CD4-positive, alpha-beta T cell treated with Interleukin-15 for 4 hours (primary cell): ENCODE data around the gene MRO.
"Not testable (repeated sequence)": the region's sequence is repeated elsewhere in the genome, so short reads cannot be mapped to it uniquely, and the experiment has no call there.

Experiments used
- DNase-seq: peaks from one replicate; pipeline ENCODE4 v3.0.0-alpha.2; 2020; ENCODE audit warnings: low spot score

The MRO gene

DNA sequence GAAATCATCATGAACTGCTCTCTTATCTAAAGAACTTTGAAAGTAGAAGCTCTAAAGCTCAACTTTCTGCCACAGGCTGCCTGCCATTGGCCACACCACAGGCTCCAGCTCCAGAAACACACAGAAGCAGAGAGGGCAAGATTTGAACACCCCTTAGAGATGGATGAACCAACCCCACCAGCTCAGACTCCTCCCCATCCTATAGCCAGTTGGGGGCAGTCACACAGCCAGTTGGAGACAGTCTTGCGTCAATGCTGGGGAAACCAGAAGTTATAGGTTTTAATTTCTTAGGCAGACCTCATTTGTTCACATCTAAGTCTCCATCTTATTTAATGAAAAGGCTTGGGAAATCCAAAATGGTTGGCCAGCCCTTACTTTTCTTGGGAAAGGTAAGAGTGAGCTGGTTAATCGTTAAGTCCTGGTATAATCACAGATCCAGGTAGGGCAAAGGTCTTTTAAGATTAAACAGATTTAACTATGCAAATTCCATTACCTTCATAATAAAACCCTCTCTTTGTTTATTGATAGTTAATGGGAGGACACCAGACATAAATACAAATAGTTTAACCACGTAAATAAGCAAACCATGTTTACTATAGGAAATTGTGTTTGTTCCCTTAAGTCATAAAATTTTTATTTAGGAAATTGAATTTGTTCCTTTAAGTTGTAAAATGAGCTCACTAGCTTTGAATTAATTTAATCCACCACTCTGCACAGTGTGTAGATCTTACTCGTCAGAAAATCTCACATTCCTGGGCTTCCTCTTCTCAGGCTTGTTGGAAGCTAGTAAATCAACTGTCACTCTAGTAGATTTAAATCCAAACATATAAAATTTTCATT, 28.0 kb downstream of the MRO start:
- no peak for DNase-seq

DNA sequence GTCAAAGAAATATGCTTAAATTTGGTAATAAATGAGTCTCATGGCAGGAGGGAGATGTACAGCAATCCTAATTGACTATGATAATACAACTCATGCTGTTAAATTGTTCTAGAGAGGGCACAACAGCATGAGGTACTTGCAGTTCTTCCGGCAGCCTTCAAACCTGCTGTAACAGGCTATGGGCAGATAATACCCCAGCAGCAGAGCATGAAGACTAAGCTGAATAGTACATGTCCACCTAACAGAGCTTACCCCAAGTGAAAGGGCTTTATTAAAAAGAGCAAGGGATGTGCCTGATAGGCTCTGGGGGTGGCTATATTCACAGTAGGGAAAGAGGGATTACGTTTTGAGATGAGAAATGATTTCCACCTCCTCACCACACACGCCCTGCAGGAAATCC, 28.9 kb downstream of the MRO start:
- DNase-seq, result no peak

DNA sequence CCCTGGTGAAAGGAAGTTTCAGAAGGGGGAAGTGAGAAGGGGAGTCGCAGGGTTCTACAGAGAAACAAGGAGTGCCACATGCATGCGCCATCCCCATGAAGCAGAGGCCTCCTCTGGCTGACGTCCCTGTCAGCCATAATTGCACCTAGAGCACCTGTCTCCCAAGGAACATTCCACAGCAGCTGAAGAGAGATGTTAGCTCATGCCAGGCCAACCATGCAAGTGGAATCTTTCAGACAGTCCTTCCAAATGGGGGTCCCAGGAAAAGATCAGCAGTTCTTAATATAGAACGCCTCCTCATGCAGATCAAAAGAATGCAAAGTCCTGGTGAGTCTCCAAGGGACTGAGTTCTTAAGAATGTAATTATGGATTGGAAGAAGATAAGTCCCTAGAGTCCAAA, 29.6 kb downstream of the MRO start:
- no peak for DNase-seq

DNA sequence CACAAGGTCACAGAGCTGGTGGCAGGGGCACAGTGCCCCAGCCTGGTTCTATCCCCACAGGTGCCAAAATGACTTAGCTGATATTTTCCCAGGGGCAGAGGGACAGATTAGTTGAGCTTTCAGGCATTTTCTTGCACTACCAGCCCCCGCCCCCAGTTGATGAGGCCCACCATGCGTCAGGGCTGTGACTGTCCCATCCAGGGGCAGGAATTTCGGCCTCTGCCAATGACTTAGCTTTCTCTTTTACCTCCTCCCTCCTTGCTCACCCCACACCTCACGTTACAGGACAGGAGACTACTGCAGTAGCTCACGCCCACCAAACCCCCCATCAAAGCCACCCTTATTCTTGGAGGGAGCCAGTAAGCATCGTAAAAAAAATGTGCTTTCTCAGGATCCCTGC, 31.5 kb downstream of the MRO start:
- DNase-seq, result no peak

DNA sequence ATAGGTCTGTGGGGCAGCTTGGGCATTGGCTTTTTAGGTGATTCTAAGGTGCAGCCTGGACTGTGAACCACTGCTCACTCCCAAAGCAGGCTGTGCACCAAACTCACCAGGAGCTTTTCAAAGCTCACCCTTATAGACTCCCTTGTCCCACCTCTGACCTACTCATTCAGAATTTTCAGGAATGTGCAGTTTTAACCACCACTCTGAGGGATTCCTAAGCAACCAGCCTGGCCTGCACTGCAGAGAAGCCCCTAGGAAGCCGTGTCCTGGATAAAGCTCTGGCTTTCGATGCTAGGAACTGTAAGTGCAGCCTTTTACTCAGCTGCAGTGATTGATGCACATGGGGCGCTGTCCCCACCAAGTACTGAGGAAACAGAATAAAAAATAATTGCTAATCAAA, 33.0 kb downstream of the MRO start:
- DNase-seq, result no peak

DNA sequence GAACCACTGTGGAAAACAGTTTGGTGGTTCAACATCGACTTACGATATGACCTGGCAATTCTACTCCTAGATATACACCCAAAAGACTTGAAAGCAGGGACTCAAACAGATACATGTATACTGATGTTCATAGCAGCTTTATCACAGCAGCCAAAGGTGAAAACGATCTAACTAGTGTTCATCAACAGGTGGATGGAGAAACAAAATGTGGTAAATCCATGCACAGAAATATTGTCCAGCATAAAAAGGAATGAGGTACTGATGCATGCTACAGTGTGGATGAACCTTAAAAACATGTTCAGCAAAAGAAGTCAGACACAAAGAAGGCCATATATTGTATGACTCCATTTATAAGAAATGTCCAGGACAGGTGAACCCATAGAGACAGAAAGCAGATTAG, 36.3 kb downstream of the MRO start:
- DNase-seq, result no peak

DNA sequence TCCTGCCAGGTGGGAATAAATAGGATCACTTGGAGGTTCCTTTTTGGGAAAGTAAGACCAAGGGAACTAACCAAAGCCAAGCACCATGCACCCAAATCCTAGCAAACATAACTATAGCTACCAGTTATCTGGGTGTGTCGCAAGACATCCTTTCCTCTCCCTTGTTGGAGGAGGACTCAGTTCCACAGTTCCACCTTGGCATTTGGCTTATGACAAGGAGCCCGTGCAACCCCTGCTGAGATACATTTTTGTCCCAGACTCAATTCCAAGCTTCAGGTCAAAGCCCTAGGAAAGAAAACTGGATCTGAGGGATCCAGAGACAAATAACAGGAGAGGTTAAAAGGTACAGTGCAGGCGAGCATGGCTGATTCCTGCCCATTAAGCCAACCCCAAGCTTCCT, 40.8 kb downstream of the MRO start:
- not testable (repeated sequence) for DNase-seq

DNA sequence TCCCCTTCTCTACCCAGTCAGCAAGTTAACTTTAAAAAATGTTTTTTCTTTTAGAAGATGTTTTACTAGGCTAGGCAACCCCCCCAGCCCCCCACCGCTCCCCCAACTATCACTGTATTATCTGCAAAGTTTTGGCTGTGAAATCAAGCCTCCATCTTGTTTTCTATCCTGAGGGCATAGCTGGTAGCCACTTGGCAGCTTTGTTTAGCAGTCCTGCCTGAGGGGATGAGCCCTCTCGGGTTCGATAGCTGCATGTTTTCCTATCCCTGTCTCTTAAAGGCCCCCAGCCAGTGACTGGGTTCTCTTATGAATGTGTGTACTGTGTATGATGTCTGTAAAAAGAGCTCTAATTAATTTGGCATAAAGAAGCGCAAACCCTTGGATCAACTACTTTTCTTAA, 43.4 kb downstream of the MRO start:
- no peak for DNase-seq

DNA sequence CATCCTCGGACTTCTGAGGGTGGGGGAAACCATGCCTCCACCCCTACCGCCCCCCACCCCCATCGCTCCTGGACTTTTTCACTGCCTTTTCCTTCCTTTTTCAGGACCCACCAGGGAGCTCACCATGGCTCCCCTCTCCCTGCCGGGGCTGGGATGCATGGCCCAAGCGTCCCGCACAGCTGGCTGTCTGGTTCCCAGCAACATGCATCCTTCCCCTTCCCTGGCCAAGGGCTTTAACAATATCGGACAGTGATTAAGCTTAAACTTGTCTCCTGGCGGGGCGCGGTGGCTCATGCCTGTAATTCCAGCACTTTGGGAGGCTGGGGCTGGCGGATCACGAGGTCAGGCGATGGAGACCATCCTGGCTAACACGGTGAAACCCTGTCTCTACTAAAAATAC, 44.1 kb downstream of the MRO start:
- DNase-seq, result no peak

DNA sequence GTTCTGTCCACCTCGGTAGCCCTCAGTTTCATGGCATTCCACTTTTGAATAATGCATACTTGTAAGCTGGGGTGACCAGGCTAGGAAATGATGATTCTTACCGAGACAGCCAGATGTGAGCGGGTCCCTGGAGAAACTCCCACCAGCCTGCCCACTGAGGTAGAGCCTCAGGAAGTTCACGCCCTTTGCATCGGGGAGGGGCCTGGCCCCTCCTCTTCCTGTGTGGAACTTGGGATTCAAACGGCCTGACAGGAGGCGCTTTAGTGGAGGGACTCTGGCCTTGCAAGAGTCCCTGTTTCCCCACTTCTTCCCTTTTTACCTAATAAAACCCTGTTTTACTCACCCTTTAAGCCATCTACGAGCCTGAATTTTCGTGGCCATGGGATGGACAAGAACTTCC, 44.6 kb downstream of the MRO start:
- DNase-seq, result no peak

DNA sequence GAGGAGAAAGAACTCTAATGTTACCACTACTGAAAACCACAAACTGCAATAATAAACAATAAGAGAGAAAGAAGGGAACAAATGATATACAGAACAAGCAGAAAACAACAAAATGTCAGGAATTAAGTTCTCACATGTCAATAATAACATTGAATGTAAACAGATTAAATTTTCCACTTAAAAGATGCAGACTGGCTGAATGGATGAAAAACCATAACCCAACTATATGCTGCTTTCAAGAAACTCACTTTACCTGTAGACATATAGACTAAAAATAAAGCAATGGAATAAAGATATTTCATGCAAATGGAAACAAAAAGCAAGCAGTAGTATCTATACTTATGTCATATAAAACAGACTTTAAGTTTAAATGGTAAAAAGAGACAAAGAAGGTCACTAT, 50.4 kb downstream of the MRO start:
- no peak for DNase-seq

DNA sequence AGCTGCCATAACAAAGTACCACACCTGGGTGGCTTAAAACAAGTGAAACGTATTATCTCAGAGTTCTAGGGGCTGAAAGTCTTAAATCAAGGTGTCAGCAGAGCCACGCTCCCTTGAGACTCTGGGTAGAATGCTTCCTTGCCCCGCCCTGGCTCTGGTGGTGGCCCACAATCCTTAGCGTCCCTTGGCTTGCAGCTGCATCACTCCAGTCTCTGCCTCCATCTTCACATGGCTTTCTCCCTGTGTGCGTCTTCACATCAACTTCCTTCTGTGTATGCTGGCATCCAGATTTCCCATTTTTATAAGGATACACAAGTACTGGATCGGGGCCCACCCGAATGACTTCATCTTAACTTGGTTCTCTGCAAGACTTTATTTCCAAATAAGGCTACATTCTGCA, 62.5 kb downstream of the MRO start:
- DNase-seq, result no peak

DNA sequence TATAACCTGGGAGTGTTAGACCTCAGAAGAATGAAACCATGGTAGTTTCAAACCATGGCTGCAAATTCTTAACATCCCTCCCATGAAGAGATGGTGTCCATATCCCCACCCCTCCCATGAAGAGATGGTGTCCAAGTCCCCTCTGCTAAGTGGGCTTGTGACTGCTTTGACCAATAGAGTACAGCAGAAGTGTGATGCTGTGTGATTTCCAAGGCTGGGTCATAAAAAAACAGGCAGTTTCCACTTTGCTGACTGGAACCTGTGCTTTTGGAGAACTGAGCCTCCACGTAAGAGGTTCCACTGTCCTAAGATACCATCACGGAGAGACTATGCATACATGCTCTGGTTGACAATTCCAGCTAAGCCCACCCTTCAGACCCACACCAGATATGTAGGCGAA, 65.5 kb downstream of the MRO start:
- no peak for DNase-seq

DNA sequence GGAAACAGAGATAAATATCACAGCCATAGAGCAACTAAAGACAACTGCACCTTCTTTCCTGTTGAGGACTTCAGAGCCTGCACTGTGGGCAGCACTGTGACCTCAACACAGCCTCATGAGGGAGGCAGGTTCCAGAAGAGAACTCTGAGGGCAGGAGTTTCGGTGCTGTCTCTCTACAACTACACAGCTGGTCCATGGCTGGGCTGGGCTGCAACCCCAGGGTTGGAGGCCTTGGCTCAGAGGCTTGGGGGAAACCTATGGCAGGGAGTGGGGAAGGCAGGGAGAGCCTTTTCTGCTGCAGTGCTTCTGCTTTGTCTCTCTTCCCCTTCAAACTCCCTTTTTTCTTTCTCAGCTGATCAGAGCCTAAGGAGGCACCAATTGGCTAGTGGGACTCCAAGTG, 66.5 kb downstream of the MRO start:
- DNase-seq, result no peak

DNA sequence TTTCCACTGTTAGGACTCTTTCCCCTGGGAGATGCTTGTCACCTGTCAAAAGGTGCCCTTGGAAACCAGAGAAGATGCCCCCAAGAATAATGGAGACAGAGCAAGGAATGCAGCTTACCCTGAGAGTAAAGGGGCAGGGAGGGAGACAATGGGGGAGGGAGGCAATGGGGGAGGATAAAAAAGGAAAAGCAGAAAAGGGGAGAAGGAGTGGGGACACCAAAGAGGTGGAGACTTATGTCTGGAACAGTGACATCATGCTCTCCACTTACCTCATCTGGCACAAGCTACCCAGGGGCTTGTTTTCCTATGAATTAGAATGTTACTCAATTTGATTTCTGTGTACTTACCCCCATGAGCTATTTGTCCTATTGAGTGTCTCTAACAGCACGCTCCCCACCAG, 67.9 kb downstream of the MRO start:
- no peak for DNase-seq

DNA sequence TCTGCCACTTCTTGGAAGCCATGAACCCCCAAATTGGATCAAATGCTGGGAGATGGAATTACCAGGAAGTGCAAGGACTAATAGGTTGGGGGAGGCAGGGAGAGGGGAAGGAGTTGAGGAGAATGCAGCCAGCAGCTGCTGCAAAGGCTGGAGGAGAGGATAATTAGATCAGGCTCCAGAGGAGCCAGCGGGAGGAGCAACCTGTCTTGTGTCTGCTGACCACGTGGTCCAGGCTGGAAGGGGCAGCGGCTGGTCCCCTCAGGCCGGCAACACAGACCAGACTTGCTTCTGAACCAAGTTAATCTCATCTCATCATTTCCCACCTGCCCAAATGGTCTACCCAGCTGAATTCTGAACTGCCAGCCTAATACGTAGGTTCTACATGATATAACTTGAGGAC, 68.3 kb downstream of the MRO start:
- no peak for DNase-seq

DNA sequence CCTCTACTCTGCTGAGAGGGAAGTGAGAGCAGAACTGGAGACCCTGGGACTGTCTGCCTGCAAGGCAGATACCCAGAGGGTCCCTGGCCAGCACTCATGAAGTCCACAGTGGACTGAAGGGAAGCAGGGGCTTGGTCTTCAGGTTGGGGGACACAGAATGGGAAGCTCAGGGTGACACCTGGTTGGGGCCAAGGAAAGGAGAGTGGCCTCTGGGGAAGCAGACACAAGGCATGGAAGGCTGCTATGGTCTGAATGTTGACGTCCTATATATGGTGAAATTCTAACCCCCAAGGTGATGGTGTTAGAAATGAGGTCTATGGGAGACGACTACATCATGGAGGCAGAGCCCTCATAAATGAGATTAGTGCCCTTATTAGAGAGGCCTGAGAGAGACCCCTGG, 69.3 kb downstream of the MRO start:
- no peak for DNase-seq

DNA sequence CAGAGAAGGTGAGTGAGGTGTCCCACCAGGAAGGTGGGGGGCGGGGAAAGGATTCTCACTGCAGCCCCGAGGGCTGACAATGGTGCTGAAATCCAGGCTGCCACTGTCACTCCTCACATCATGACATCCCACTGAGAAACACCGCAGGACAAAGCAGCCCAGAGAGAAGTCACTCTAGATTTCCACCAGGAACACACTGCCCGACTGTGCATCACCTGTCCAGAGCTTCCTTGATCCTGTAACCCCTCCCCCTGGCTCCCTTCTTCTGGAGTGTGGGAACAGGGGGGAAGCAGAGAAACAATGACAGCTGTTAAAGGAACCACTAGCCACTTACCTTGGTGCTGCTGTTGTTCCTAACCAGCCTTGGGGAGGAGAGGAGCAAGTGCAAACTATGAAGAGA, 69.9 kb downstream of the MRO start:
- DNase-seq, result no peak

DNA sequence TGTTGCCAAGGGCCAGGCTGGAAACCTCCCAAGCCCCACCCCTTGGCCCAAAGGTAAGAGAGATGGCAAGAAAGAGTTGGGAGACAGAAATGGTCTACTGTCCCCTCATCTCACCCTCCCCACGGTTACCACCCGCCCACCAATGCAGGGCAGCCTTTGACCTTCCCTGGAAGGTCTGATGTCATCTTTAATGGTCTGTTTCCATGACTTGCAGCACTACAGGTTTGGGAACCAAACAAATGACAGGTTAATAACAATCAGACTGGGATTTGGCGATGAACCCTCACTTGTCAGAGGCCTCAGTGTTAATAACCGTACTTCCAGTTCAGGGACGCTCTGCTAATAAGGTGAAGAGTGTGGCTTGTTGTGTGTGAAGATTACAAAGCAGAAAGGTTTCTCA, 70.4 kb downstream of the MRO start:
- no peak for DNase-seq

DNA sequence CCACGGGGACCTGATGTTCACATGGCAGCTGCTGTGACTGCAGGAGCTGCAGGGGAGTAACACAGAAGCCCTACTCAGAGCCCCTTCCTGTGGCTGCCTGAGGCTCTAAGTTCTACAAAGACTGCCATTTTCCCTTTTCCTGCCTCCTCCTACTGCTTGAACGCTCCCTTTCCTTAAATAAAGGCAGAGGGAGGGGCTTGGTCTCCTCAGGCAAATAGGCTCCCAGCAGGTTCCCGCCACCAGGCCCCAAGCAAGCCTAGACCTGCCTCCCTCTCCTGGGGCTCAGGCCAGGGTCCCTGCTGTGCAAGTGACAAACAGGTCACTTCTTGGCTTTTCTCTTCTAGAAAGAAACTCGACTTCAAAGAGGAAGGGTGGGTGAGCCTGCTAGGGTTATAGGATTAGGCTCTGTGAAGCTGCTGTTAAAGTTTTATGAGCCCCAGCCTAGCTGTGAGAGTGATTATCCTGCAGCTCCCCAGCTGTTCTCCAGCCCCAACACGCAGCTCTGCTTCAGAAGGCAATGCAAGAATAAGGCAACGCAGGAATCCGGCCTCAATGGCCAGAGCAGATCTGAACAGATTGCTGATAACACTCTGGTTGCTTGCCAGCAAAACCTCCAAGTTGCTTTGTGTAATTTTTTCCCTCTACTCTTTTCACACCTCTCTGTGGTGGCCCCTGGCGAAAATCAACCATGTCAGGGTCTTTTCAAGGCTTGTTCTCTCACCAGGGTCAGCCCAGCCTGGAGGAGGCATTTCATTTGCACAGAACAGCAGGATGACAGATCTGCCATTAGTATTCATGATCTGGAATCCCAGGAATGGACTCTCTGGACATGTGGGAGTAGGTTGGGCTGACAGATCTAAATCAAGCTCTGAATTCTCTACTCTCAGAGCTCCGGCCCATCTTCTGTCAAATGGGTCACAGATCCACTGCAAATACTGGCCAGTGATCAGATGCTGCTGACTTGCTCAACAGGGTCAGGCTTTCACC, 71.3 kb downstream of the MRO start:
- no peak for DNase-seq

DNA sequence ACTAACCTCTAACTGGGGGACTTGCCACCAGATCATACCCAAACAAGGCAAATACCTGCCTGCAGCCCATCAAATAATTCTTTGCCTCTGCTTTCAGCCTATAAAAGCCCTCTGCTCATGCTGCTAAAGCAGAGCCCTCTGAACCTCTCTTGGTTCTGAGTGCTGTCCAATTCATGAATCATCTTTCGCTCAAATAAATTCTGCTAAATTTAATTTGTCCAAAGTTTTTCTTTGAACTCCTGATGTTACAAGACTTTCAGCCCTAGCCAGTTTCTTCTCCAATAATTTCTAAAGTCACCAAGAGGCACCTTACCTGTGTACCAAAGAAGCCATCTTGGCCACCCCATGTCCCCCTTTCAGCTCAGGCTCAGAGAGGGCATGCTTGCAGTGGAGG, 72.0 kb downstream of the MRO start:
- no peak for DNase-seq

DNA sequence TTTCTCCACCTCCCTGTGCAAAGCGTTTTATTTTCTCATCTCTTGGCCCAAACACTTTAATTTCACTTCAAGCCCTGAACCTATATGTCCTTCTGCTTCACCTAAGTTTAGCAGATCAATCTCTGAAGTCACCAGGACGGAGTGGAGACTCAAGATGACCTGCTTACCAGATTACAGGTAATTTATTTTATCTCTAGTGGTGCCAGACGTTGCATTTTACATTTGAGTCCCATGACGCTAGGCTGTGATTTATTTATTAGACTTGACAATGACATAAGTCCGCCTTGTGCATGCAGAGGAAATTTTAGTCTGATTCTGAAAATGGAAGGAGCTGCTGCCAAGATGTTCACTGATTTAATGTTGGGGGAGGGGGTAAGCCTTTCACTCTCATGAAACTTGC, 73.9 kb downstream of the MRO start:
- DNase-seq, result no peak
